CD14-positive monocyte (primary cell): Measurements from ENCODE around the gene EOGT. TPM values are rescaled to one million over a fixed set of nuclear protein-coding genes. Genes with fewer than 3 reads are reported as not detected.

Experiments used
- DNase-seq, 3 donors: peaks; one replicate each; pipeline ENCODE4 v3.0.0-alpha.2; 2011 to 2022
- H2AFZ ChIP-seq: 2 replicates; pipeline ENCODE4 v1.6.0; 2012; ENCODE audit warnings: mild to moderate bottlenecking, low read depth, low read length, inconsistent platforms; ENCODE audit not compliant: insufficient read depth, poor library complexity, severe bottlenecking
- H3K27ac ChIP-seq, 2 donors: 1 replicate in 1 of 2; 2 replicates in 1 of 2; pipeline ENCODE4 v1.5.1; 2012 to 2013; ENCODE audit warnings: low read length in 2 of 2, control low read depth in 1 of 2, inconsistent platforms in 1 of 2, low read depth in 1 of 2, mild to moderate bottlenecking in 1 of 2
- H3K27me3 ChIP-seq, 2 donors: one replicate each; pipeline versions ENCODE4 v1.6.0 to v1.6.1; 2011 to 2013; ENCODE audit warnings: low read length in 2 of 2; ENCODE audit not compliant: control insufficient read depth in 2 of 2, insufficient read depth in 2 of 2
- H3K36me3 ChIP-seq, 2 donors: replicated peaks in 1 of 2; 1 replicate in 1 of 2; 2 replicates in 1 of 2; pipeline versions ENCODE4 v1.5.1 to v1.6.1; 2012 to 2013; ENCODE audit warnings: low read length in 2 of 2, control low read depth in 1 of 2, inconsistent platforms in 1 of 2, mild to moderate bottlenecking in 1 of 2; ENCODE audit not compliant: insufficient read depth in 2 of 2, control insufficient read depth in 1 of 2
- H3K4me1 ChIP-seq, 2 donors: 1 replicate in 1 of 2; 2 replicates in 1 of 2; pipeline versions ENCODE4 v1.5.1 to v1.6.1; 2012 to 2013; ENCODE audit warnings: low read length in 2 of 2, control low read depth in 1 of 2, inconsistent platforms in 1 of 2, mild to moderate bottlenecking in 1 of 2, moderate library complexity in 1 of 2; ENCODE audit not compliant: insufficient read depth in 2 of 2, control insufficient read depth in 1 of 2
- H3K4me2 ChIP-seq: replicated peaks from 2 replicates; pipeline ENCODE3; 2012; ENCODE audit warnings: low read length, moderate library complexity, mild to moderate bottlenecking; ENCODE audit not compliant: poor library complexity, severe bottlenecking; ENCODE audit errors: extremely low read depth
- H3K4me3 ChIP-seq, 3 experiments: fragments of 200-600 bp in 1 of 3; sonication (generic) in 1 of 3; replicated peaks in 1 of 3; 1 replicate in 2 of 3; 2 replicates in 1 of 3; pipeline ENCODE4 v1.5.1; 2011 to 2013; ENCODE audit warnings: low read length in 3 of 3, mild to moderate bottlenecking in 3 of 3, control low read depth in 2 of 3, low read depth in 2 of 3, inconsistent platforms in 1 of 3, moderate library complexity in 1 of 3
- H3K79me2 ChIP-seq: 2 replicates; pipeline ENCODE4 v1.6.0; 2012; ENCODE audit warnings: mild to moderate bottlenecking, control low read depth, inconsistent platforms, low read length, moderate library complexity; ENCODE audit not compliant: insufficient read depth
- H3K9ac ChIP-seq: 2 replicates; pipeline ENCODE4 v1.6.0; 2017; ENCODE audit warnings: low read length, mild to moderate bottlenecking; ENCODE audit not compliant: insufficient read depth, poor library complexity, severe bottlenecking
- H3K9me3 ChIP-seq, 2 donors: replicated peaks in 1 of 2; 1 replicate in 1 of 2; 2 replicates in 1 of 2; pipeline versions ENCODE4 v1.5.1 to v1.6.1; 2012 to 2013; ENCODE audit warnings: low read length in 2 of 2, control low read depth in 1 of 2; ENCODE audit not compliant: control insufficient read depth in 1 of 2, insufficient read depth in 1 of 2
- H4K20me1 ChIP-seq: 2 replicates; pipeline ENCODE4 v1.6.0; 2012; ENCODE audit warnings: mild to moderate bottlenecking, low read length, control low read depth, moderate library complexity; ENCODE audit not compliant: insufficient read depth
- H3K27ac Mint-ChIP-seq, 7 donors: one replicate each; pipeline ENCODE4 v1.8.0; 2020; ENCODE audit warnings: mild to moderate bottlenecking in 7 of 7, mixed read lengths in 7 of 7, moderate library complexity in 6 of 7, inconsistent platforms in 2 of 7
- H3K27me3 Mint-ChIP-seq, 3 donors: one replicate each; pipeline ENCODE4 v1.8.0; 2021 to 2022; ENCODE audit warnings: low read depth in 3 of 3, mild to moderate bottlenecking in 3 of 3, mixed read lengths in 3 of 3, moderate library complexity in 3 of 3, inconsistent platforms in 1 of 3
- H3K36me3 Mint-ChIP-seq, 2 donors: one replicate each; pipeline ENCODE4 v1.8.0; 2020; ENCODE audit warnings: mixed read lengths in 2 of 2, inconsistent platforms in 1 of 2, mild to moderate bottlenecking in 1 of 2
- H3K4me1 Mint-ChIP-seq: one replicate; pipeline ENCODE4 v1.8.0; 2020; ENCODE audit warnings: mild to moderate bottlenecking, mixed read lengths
- H3K4me3 Mint-ChIP-seq, 2 donors: one replicate each; pipeline ENCODE4 v1.8.0; 2020; ENCODE audit warnings: mild to moderate bottlenecking in 2 of 2, mixed read lengths in 2 of 2, moderate library complexity in 1 of 2
- H3K9me3 Mint-ChIP-seq, 7 donors: one replicate each; pipeline ENCODE4 v1.8.0; 2020 to 2022; ENCODE audit warnings: mixed read lengths in 7 of 7, mild to moderate bottlenecking in 6 of 7, moderate library complexity in 6 of 7, inconsistent platforms in 2 of 7
- CTCF ChIP-seq: fragments of 200-600 bp; IDR thresholded peaks from one replicate; pipeline ENCODE4 v1.8.0; 2022; ENCODE audit warnings: antibody characterized with exemption, mild to moderate bottlenecking
- WGBS: methylation state at CpG from one replicate; pipeline ENCODE4 v1.1.5; 2013; ENCODE audit warnings: missing lambda C conversion rate; ENCODE audit not compliant: insufficient coverage; 5-methylcytosine and 5-hydroxymethylcytosine counted together
- intact Hi-C, 2 donors: fragments of 100-400 bp; cut with micrococcal nuclease; formaldehyde crosslinking; loops; one replicate each; pipeline versions ENCODE4 v1.15.0 to v1.15.1; 2023
- polyA minus RNA-seq: library from RNA; depleted of rRNA, polyadenylated mRNA; stranded (reverse); fragments of >200 nt; gene quantifications from 2 replicates; pipeline ENCODE4 v1.2.3, GENCODE V29; 2012
- polyA plus RNA-seq, 3 donors: library from polyadenylated mRNA; depleted of rRNA in 1 of 3; unstranded in 2 of 3; stranded (reverse) in 1 of 3; fragments of 300-500 nt in 2 of 3; fragments of >200 nt in 1 of 3; fragmentation: Illumina TruSeq in 2 of 3; gene quantifications; 1 replicate in 2 of 3; 2 replicates in 1 of 3; pipeline ENCODE4 v1.2.3, GENCODE V29; 2012 to 2021
- total RNA-seq, 12 experiments: library from RNA in 1 of 12; stranded (reverse) in 1 of 12; fragments of 120-200 nt in 1 of 12; gene quantifications; one replicate each; pipeline ENCODE4 v1.2.4 and lab custom pipeline; 2013 to 2026; ENCODE audit warnings: mixed read lengths in 6 of 12, inconsistent platforms in 1 of 12

EOGT gene
- 8.6 TPM for total RNA-seq (2013)
- polyA plus RNA-seq (1 to 10 TPM; 3.7 to 8.1 (median 5.0) TPM), polyA minus RNA-seq (4.0 and 6.0 TPM in 2 replicates), total RNA-seq (lab: John Stamatoyannopoulos, UW) (12.9 to 32.9 (median 20.3) reads per million in 11 experiments)

GRCh38 chr3:69013253-69014021, at the start of gene EOGT:
EOGT (minus strand) TSS chr3:69013684; CDS start chr3:69009846, 3,838 bp downstream.
- Mint-ChIP-seq H3K4me1 (peaks cover 12% of the 10 kb centered on the region), H3K27me3 (peaks cover 2 to 4% (median 2%) of the 10 kb centered on the region in 3 donors), H3K27ac (peak within 1 kb of the TSS in 5 of 7 donors; percentile 57 to 77 (median 65)), H3K9me3 (no peaks in the 10 kb centered on the region), H3K36me3 (peaks cover 21 to 34% of the 10 kb centered on the region in 2 donors), H3K4me3 (peak within 1 kb of the TSS; percentile 87 to 96)
- Histone ChIP-seq H3K27me3 (no peaks in the 10 kb centered on the region), H3K9me3 (no peaks in the 10 kb centered on the region), H3K4me2 (peak within 1 kb of the TSS; percentile 85), H2AFZ (peak within 1 kb of the TSS; percentile 95), H4K20me1 (no peaks in the 10 kb centered on the region), H3K4me3 (peak within 1 kb of the TSS; percentile 65 to 87 (median 85)), H3K36me3 (peaks cover 5 to 34% of the 10 kb centered on the region in 2 donors), H3K4me1 (peaks cover 9 to 14% of the 10 kb centered on the region in 2 donors), H3K9ac (peak within 1 kb of the TSS; percentile 75), H3K79me2 (no peaks in the 10 kb centered on the region), H3K27ac (no peak within 1 kb of the TSS)
- DNase-seq, result peak; percentile 43 to 68 (median 66)
- intact Hi-C loops, result no loop called here
- WGBS, result under 1% methylated on average over 92 of the region's 96 CpGs
- TF ChIP-seq CTCF, result peak; percentile 73

GRCh38 chr3:69059688-69060087, 46.2 kb upstream of the EOGT start:
- Mint-ChIP-seq H3K27me3 (peaks cover 0 to 1% (median 0%) of the 10 kb centered on the region in 3 donors), H3K36me3 (peaks cover 67 to 93% of the 10 kb centered on the region in 2 donors), H3K4me3 (no peak overlapping the region), H3K4me1 (peaks cover 13% of the 10 kb centered on the region), H3K27ac (peak overlapping the region in 3 of 7 donors; percentile 2 to 79 (median 10)), H3K9me3 (no peaks in the 10 kb centered on the region)
- no peak overlapping the region for H3K4me3 ChIP-seq
- DNase-seq, result no peak
- H4K20me1 ChIP-seq, result peaks cover 26% of the 10 kb centered on the region
- H3K9ac ChIP-seq, result no peak overlapping the region
- H3K36me3 ChIP-seq, result peaks cover 82 to 100% of the 10 kb centered on the region in 2 donors
- H2AFZ ChIP-seq, result no peak overlapping the region
- H3K27me3 ChIP-seq, result no peaks in the 10 kb centered on the region
- H3K4me1 ChIP-seq, result peaks cover 8 to 13% of the 10 kb centered on the region in 2 donors
- TF ChIP-seq CTCF, result no peak
- peaks cover 10% of the 10 kb centered on the region for H3K79me2 ChIP-seq
- H3K27ac ChIP-seq, result peak overlapping the region in 1 of 2 donors; percentile 64
- H3K9me3 ChIP-seq, result no peaks in the 10 kb centered on the region
- no peak overlapping the region for H3K4me2 ChIP-seq
- intact Hi-C loops, result no loop called here
